ENCODE results near the gene TTC28.
"Not testable (repeated sequence)": the region's sequence is repeated elsewhere in the genome, so short reads cannot be mapped to it uniquely, and the experiment has no call there.

Gene TTC28

DNA sequence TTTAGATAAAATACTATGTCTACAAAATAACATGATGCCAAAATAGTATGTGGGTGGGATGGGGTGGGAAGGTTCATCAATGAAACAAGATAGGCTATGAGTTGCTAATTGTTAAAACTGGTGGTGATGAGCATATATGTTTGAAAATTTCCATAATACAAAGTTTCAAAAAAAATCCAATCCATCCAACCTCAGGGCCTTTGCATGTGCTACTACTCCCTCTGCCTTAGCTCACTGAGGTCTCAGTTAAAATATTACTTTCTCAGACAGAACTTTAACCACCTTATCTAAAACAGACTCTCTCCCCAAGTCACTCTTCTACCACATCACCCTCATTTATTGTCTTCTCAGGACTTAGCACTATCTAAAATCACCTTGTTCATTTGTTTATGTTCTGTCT is 201.1 kb downstream of the TTC28 start:
- DNase-seq, result no peak

DNA sequence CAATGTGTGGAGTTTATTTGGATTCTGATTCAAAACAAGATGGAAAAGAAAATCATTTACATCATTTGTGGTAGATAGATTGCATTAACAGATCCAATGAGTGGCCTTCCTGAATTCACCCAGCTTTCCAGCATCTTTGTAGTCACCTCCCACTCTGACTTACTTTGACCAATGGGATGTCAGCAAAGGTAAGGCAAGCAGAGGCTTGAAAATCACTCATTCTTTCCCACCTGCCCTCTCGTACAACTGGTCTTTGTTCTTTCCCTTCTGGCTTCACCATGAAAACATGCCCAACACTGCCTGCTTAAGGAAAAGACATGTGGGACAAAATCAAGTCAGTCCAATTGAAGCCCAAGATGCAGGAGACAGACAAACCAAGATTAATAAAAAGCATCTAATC is 202.1 kb downstream of the TTC28 start:
- no peak for DNase-seq

DNA sequence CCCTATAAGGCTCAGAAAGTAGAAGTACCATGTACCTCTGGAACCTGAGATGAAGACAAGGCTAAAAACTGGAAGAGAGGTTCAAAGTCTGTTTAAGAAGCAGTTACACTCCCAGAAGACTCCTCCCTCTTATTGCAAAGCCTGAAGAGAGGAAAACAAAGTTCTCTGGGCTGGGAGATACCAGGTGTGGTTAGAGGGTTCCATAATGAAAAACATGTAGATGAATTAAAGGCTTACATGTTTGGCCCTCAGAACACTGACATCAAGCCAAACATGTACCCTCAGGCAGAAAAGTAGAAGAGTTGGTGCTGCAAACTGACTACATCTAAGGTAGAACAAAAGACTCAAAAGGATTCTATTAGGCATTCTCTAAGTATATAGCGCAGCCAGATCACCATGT is 205.3 kb downstream of the TTC28 start:
- no peak for DNase-seq

DNA sequence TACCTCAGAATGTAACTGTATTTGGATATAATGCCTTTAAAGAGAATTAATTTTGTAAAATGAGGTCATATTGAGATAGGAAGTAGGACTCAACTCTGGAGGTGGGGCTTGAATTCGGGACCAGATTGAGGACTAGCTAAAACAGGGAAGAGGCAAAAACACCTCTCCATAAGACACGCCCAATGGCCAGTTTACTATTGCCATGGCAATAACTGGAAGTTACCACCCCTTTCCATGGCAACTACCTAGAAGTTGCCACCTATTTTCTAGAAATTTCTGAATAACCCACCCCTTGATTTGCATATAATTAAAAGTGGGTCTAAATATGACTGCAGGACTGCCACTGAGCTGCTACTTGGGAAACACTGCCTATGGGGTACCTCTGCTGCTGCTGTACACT is 206.4 kb downstream of the TTC28 start:
- no peak for DNase-seq

DNA sequence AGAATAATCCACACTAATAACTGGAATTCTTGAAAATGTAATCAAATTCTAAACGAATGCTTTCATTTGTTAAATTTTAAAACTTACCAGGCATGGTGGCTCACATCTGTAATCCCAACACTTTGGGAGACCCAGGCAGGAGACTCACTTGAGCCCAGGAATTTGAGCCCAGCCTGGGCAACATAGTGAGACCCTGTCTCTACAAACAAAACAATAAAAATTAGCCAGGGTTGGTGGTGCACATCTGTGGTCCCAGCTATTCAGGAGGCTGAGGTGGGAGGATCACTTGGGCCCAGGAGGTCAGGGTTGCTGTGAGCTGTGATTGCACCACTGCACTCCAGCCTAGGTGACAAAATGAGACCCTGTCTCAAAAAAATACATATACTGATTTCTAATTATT is 212.6 kb downstream of the TTC28 start:
- not testable (repeated sequence) for DNase-seq

DNA sequence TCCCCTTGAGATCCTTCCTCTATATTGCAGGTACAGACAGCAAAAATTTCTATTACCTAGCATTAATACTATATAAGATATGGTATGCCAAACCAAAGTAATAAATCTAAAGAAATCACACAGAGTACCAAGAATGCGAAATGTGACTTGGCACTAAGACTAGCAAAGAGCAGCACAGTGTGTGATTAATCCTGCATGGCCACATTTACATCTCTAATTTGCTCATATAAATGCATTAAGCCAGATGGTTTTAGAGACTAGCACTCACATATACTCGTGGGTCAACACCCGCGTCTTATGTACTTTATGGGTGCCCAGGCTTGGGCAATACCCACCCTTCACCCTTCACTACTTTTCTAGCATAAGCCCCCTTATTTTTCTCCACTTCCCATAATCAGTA is 213.2 kb downstream of the TTC28 start:
- DNase-seq, result no peak

DNA sequence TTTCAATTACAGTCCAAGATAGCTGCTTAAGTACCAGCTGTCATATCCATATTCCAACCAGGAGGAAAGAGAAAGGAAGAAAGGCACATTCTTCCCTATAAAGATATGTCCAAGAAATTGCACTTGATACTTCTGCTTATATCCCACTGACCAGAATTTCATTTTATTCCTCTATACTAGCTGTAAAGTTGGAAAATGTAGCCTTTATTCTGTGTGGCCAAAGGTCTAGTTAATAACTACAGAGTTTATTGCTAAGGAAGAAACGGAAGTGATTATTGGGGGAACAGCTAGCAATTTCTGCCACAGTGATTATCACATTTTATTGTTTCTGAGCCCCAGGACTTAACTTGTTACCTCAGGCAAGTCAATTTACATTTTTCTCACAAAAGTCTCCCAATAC is 213.8 kb downstream of the TTC28 start:
- DNase-seq, result no peak

DNA sequence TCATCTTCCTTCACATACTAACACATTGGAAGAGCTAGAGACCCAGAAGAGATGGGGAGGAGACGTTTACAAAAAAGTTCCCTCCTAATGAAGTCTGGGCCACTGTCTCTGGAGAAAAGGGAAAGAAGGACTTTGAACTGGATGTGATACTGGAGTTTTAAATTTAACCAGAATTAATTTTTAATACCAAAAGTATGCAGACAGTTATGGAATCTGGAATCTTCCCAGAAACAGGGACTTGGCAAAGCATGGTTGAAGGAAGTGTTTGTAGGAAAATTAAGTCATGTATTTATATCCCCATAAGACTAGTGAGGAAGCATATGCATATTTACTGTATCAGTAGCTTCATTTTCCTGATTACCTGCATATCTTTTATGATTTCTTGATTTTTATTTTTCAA is 215.5 kb downstream of the TTC28 start:
- no peak for DNase-seq

DNA sequence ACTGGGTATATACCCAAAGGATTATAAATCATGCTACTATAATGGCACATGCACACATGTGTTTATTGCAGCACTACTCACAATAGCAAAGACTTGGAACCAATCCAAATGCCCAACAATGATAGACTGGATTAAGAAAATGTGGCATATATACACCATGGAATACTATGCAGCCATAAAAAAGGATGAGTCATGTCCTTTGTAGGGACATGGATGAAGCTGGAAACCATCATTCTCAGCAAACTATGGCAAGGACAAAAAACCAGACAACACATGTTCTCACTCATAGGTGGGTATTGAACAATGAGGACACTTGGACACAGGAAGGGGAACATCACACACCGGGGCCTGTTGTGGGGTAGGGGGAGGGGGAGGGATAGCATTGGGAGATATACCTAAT is 216.2 kb downstream of the TTC28 start:
- DNase-seq, result not testable (repeated sequence)

DNA sequence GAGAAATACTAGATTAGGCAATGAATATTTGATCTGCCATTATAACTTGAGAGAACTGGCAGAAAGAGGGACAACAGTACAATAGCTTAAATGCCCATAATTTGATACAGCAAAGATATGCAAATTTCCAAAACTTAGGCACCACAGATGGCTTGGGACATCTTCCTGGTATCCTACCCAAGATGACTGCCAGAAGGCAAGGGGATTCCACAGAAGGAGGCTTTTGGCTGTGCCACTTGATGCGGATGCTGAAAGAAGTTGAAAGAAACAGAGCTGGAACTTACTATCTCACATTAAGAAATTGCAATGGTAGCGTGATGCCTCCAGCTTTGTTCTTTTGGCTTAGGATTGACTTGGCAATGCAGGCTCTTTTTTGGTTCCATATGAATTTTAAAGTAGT is 216.7 kb downstream of the TTC28 start:
- DNase-seq, result no peak

DNA sequence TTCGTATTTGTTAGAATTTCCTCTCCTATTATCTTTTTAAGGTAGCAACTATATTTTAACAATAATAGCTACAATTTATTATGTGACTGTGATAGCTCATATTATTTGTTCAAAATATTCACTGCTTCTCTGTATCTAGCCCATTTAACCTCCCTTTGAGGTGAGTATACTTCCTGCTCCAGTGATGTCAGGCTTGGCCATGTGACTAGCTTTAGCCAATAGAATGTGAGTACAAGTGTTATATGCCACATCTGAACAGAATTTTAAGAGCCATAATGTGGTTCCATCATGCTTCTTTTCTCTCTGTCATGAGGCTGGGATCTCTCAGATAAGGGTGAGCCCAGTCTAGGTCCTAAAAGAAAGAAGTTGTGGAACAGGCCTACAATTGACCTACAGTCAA is 217.6 kb downstream of the TTC28 start:
- DNase-seq, result no peak

DNA sequence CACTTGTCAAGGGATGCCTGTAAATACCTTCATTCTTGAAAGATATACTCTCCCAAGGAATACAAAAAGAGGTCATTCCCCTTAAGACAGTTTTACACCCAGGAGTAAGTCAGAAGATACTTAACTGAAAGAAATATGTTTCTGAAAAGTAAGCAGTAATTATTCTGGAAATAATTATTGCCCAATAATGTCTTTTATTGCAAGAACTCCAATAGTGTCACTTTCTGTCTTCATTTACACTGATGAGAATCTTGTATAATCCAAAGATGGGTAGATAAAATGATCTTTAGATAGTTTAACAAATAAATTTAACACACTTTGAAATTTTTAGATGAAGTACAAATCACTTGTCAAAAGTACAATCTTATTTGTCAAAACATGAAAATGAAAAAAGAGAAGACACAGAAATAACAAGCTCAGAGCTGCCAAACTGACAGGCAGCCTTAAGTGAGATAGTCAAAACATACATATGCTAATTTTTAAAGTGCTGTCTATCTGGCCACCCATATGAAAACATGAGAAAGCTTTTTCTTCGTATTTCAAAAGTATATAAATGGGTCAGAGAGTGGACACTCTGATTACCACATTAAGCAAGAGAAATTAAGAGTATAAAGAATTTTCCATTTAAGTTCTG is 225.1 kb downstream of the TTC28 start:
- no peak for DNase-seq

DNA sequence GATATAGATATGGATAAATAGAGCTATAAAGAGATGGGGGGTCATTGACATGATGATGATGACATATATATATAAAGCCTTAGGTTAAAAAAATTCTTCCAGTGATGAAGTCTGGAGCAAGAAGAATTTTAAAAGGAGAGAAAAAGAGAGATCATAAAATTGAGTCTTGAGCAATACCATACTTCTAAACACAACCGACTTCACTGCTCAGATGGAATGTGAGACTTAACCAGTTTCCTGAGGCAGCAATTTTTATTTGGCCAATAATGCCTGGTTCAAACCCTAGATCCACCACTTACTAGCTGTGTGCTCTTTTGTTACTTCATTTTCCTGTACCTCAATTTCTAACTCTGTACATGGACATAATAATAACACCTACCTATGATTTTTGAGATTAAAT is 229.5 kb downstream of the TTC28 start:
- DNase-seq, result no peak

DNA sequence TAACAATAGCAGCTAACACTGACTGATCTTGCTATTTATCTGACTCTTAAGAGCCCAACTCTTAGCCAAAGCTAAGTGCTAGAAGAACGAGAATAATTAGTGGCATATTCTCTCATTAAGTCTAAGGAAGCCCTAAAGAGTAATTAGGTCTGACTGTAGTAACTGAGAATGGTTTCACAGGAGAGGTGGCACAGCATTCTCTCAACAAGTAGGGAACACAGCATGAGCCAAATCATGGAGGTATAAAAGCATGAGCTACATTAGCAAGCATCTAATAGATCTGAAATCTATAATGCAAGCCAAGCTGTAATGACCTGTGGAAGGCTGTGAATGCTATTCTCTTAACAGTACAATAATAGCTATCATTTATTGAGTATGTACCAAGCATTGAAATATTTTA is 230.6 kb downstream of the TTC28 start:
- no peak for DNase-seq

DNA sequence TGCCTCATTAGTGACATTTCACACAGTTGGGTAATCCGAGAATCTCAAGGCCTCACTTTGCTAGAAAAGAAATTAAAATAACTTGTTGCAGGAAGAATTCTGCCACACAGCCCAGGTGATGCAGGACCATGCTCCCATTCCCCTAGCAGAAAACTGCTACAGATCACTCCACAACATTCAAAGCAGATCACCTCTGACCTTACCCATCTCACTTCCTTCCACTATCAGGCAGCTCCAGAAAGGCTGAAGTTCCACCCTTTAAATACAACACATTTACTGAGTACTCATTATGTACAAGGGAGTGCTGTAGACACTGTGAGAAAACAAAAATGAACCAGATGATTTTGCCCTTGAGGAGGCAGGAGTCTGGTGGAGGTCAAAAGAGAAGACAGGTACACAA is 231.0 kb downstream of the TTC28 start:
- DNase-seq, result no peak

DNA sequence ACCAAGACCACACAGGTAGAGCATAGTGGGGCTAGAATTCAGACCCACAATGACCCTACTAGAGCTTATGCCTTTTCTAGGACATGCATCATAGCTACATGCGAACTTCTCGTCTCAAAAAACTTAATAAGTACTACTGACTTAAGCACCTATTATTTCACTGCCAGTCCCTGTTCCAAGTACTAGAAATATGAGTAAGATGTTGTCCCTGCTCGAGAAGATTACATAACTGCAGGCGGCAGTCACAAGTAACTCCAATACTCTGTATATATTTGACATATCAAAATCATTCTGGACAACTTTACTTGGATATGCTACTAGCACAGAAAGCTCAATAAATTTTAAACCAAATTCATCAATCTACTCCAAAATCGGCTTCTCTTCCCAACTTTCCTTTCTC is 235.0 kb downstream of the TTC28 start:
- DNase-seq, result no peak

DNA sequence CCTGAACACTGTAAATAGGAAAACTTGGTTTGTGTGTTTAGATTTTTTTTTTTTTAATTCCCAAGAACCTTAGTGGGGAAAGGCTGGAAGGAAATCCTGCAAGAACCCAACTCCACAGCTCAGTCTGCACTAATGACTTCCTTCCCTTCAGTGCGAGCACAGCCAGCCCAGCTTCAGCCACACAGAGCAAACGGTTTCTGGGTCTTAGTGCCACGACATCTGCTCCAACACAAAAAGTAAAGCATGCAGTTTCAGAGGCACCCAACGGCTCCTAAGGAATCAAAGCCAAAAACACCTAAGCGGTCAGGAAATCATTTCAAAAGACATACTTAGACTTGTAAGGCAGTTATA is 236.1 kb downstream of the TTC28 start:
- DNase-seq, result peak; percentile 65

DNA sequence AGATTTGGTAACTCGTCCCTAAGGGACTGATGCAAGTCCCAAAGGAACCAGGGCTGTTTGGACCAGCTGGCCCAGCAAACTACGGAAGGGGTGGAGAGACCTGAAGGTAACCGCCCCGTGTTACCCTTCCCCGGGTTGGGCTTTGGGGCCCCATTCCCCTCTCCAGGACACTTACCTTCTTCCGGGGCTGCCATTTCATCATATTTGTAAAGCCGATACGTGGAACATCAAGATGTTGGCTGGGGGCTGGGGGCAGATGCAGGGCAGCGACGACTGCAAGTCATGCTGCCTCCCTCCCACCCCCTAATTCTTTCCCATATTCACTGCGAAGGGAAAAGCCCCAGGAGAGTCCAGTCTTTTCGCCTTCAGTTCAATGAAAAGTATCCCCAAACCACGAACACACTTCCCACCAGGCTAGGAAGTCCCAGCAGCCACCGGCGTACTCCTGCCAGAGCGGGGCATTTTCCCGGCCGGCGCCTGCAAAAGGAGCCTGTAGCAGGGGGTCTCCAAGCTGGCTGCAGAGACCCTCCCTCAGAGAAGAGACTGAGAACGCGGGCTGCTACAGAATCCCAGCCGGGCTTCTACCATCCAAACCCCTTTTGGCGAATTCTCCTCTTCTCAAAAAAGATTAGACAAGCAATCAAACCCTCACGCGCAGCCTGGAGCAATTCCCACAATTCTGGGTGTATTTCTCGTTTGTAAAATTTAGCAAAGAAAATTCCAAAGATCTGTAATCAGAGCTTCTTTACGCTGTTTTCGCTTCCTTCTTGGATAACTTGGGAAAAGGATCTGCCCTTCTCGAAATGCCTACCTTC is 236.7 kb downstream of the TTC28 start:
- peak; percentile 5 for DNase-seq

DNA sequence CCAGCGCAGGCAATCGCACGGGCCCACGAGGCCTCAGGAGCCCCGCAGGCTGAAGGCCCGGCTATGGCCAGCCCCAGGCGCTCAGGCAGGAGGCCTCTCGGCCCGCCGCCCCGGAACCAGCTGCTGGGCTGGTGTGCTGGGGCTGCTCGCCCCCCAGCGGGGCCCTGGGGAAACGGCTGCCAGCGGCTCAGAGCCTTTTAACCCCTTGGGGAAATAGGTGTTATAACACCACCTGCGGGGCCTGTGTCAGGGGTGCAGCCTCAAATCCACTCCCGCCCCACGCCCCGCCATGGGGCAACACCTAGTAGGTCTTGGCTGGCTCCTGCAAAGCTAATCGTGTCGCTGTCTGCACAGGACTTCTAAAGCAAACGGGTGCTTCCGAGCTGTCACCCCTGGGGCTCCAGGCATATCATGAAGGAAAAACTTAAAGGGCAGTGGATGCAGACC is 237.4 kb downstream of the TTC28 start:
- peak; percentile 76 for DNase-seq

DNA sequence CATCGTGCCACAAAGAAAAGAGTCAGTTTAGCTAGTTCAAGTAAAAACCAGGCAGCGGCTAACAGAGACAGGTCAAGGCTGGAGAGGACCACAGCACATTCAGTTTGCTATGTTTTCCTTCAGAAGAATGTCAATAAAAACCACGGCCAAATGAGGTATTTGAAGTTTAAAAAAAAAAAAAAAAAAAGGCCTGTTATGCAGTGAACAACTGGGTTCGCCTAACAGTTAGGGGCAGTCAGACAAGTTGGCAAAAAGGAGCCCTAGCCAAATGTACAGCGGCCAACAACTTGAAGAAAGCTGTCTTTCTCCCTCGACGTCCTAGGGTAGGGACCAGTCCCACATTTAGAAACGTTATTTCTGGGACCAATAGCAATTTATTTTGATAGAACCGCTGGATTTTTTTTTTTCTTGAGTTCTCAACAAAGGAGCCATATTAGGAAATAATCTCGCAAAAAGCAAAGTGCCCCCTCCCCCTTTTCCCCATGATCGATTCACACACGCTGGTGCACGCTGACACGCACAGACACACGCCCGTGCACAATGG is 237.8 kb downstream of the TTC28 start:
- no peak for DNase-seq

DNA sequence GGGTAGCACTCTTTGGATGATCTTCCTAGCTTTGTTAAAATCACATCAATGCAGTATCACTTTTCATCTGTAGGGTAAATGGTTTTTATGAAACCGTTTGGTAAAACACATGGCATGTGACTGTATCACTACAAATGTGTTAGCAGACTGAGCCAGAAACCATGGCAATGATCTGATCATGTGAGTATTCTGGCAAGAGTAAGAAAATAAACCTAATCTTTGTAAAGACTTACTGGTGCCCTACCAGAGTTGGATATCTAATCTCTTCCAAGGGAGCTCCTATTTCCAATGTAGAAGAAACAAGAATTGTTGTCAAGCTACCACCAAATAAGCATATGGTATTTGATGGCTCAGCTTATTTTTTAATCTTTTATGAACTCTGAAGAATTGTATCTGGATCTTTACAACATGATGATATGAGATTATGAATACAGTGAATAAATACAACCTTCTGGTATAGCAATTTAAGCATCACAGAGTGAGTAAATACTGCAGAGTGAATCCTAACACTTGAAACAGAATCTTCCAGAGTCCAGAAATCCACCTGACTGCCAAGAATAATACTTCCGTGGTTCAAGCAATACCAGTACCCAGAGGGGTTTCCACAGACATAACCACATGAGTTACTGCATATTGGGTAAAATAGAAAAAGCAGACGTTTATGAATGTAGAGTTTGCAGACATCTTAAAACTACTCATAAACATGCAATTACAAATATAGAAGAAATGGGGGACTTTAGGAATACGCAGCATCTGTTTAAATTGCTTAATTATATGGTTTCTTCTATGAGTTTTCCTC is 238.8 kb downstream of the TTC28 start:
- peak; percentile 51 for DNase-seq

DNA sequence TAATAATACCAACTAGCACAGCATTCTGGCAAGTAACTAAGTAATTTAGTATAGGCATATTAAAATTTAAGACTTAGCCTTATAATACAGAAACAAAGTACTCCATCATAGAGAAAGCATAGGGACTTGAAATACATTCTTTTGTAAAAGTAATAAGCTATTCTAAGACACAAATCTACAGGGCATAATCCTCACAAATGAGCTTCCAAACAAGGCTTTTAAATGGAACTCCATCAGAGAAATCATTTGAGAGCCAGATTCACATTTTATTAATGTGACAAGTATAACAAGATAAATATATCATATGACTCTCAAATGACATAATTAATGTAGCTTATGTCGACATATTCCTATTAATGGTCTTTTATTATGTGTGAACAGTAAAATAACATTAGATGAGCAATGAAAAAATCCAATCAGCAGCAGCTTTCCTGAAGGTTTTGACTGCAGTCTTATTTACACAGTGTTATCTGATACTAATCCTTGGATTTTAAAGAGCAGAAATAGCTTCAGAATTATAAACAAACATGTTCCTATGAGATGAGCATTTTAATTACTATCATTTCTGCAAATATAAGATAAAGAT is 241.4 kb downstream of the TTC28 start:
- DNase-seq, result no peak

DNA sequence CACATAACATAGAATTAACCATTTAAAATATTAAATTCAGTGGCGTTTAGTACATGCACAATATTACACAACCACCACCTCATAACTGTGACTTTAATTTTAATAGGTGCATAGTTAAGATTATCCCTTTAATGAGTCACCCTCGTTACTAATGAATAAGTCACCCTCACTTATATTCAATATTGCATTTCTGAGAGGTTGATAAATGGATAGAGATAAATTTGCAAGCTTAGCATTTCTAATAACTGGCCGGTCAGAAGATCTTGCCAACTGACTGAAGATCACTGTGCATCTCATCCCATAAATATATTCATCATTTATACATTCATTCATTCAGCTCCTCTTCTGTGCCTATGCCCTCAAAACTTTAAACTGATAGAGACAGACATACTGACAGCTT is 243.7 kb downstream of the TTC28 start:
- peak; percentile 62 for DNase-seq
